PC-3 (cell line): ENCODE data around the gene MAST4. TPM values are rescaled to one million over a fixed set of nuclear protein-coding genes. Genes with fewer than 3 reads are reported as not detected.

ENCODE experiments used
- ATAC-seq: fragments of 200-7000 bp; cut with Tn5 transposase; 2 replicates; pipeline ENCODE4 v1.9.1; 2020; ENCODE audit warnings: mild to moderate bottlenecking, moderate library complexity
- BruUV-seq: library from RNA; stranded (reverse); fragments of 400-500 nt; replicated peaks from 2 replicates; lab custom pipeline; 2021; lab: Mats Ljungman, UMichigan
- CTCF ChIA-PET: fragments of 300-600 bp; sonication (Branson Sonifier 250); formaldehyde crosslinking; loops from one replicate; lab custom pipeline; 2022; ENCODE audit warnings: antibody characterized with exemption; lab: Charles Lee
- POLR2A ChIA-PET: fragments of 300-600 bp; sonication (Branson Sonifier 250); formaldehyde crosslinking; loops from one replicate; lab custom pipeline; 2022; ENCODE audit warnings: antibody characterized with exemption; ENCODE audit not compliant: unreplicated experiment; lab: Charles Lee
- DNase-seq: peaks from one replicate; pipeline ENCODE4 v3.0.0-alpha.2; 2015
- H2AFZ ChIP-seq: fragments of 300-600 bp; sonication (generic); 2 replicates; pipeline ENCODE4 v1.6.0; 2016; ENCODE audit warnings: antibody characterized with exemption, low read length
- H3F3A ChIP-seq: fragments of 300-600 bp; sonication (generic); one replicate; pipeline ENCODE4 v1.6.0; 2017; ENCODE audit warnings: antibody characterized with exemption, low read length, control low read depth, mild to moderate bottlenecking; ENCODE audit not compliant: unreplicated experiment
- H3K27ac ChIP-seq: fragments of 300-600 bp; sonication (generic); 2 replicates; pipeline ENCODE4 v1.5.1; 2016; ENCODE audit warnings: mild to moderate bottlenecking, low read length
- H3K27me3 ChIP-seq: fragments of 300-600 bp; sonication (generic); 2 replicates; pipeline ENCODE4 v1.6.1; 2016; ENCODE audit warnings: low read length, mixed read lengths
- H3K36me3 ChIP-seq: fragments of 300-600 bp; sonication (generic); 2 replicates; pipeline ENCODE4 v1.6.1; 2016; ENCODE audit warnings: low read depth, mixed run types, low read length, mixed read lengths
- H3K4me1 ChIP-seq: fragments of 300-600 bp; sonication (generic); 2 replicates; pipeline ENCODE4 v1.5.1; 2016; ENCODE audit warnings: low read length; ENCODE audit not compliant: insufficient read depth
- H3K4me2 ChIP-seq: fragments of 300-600 bp; sonication (generic); 2 replicates; pipeline ENCODE4 v1.6.0; 2016; ENCODE audit warnings: low read length
- H3K4me3 ChIP-seq: fragments of 300-600 bp; sonication (generic); 2 replicates; pipeline ENCODE4 v1.5.1; 2016; ENCODE audit warnings: mild to moderate bottlenecking, low read length, mixed read lengths
- H3K79me2 ChIP-seq: fragments of 300-600 bp; sonication (generic); 2 replicates; pipeline ENCODE4 v1.6.1; 2017; ENCODE audit warnings: low read length, mixed read lengths
- H3K9ac ChIP-seq: fragments of 300-600 bp; sonication (generic); 2 replicates; pipeline ENCODE4 v1.6.0; 2016; ENCODE audit warnings: mild to moderate bottlenecking, low read length
- H3K9me2 ChIP-seq: fragments of 300-600 bp; sonication (generic); replicated peaks from 2 replicates; pipeline ENCODE4 v1.6.1; 2016; ENCODE audit warnings: mixed run types, low read length, mixed read lengths
- H3K9me3 ChIP-seq: fragments of 300-600 bp; sonication (generic); 2 replicates; pipeline ENCODE4 v1.6.1; 2016; ENCODE audit warnings: low read length, mixed read lengths
- H4K20me1 ChIP-seq: fragments of 300-600 bp; sonication (generic); 2 replicates; pipeline ENCODE4 v1.6.1; 2016; ENCODE audit warnings: low read length, mixed read lengths
- CTCF ChIP-seq: fragments of 300-600 bp; sonication (generic); conservative IDR thresholded peaks from 2 replicates; pipeline ENCODE4 v1.5.1; 2017; ENCODE audit warnings: antibody characterized with exemption, low read depth, mild to moderate bottlenecking, low read length
- EZH2 ChIP-seq: fragments of 300-600 bp; sonication (generic); IDR thresholded peaks from one replicate; pipeline ENCODE4 v1.6.1; 2017; ENCODE audit warnings: antibody characterized with exemption, mild to moderate bottlenecking, low read length; ENCODE audit not compliant: unreplicated experiment
- EZH2phosphoT487 ChIP-seq: fragments of 300-600 bp; sonication (generic); IDR thresholded peaks from 2 replicates; pipeline ENCODE4 v1.6.1; 2018; ENCODE audit warnings: mild to moderate bottlenecking, antibody characterized with exemption, low read length, borderline replicate concordance
- intact Hi-C: fragments of 100-400 bp; cut with micrococcal nuclease; formaldehyde crosslinking; loops from 2 replicates; pipeline ENCODE4 v1.9.0; 2023
- total RNA-seq: library from RNA; depleted of rRNA; stranded (reverse); fragments of >200 nt; gene quantifications from 2 replicates; pipeline ENCODE4 v1.2.3, GENCODE V29; 2014

The MAST4 gene
- total RNA-seq, 1 experiment from 2014 or later: 7.9 TPM

- Histone ChIP-seq H3K9me3 (no peaks in the 10 kb centered on the region), H3K4me2 (no peak overlapping the region), H2AFZ (no peak overlapping the region), H3K79me2 (no peaks in the 10 kb centered on the region), H4K20me1 (no peaks in the 10 kb centered on the region), H3K36me3 (no peaks in the 10 kb centered on the region), H3F3A (no peaks in the 10 kb centered on the region), H3K4me1 (no peaks in the 10 kb centered on the region), H3K4me3 (no peak overlapping the region), H3K27ac (no peak overlapping the region), H3K9ac (no peak overlapping the region), H3K27me3 (peaks cover 5% of the 10 kb centered on the region; the same call in 1 of the 2 replicates), H3K9me2 (no peaks in the 10 kb centered on the region)
- DNase-seq: no peak
- POLR2A ChIA-PET: no interaction called here
- TF ChIP-seq EZH2phosphoT487 (no peak), EZH2 (no peak), CTCF (no peak)
- intact Hi-C loops: no loop called here
- BruUV-seq: no TSS peak
- no peak for ATAC-seq
- CTCF ChIA-PET: no interaction called here
These were observed 7.0 kb downstream of the MAST4 start for GRCh38 chr5:66603164-66603563.

GRCh38 chr5:66603881-66604280 lies 7.7 kb downstream of the MAST4 start:
- no peak overlapping the region for H3K4me2 ChIP-seq
- no peaks in the 10 kb centered on the region for H3K9me3 ChIP-seq
- H3F3A ChIP-seq: no peaks in the 10 kb centered on the region
- intact Hi-C loops: no loop called here
- DNase-seq (no peak), ATAC-seq (no peak)
- BruUV-seq: no TSS peak
- H3K79me2 ChIP-seq: no peaks in the 10 kb centered on the region
- H3K9ac ChIP-seq: no peak overlapping the region
- no peaks in the 10 kb centered on the region for H3K9me2 ChIP-seq
- ChIA-PET CTCF (no interaction called here), POLR2A (no interaction called here)
- no peaks in the 10 kb centered on the region for H3K4me1 ChIP-seq
- no peak overlapping the region for H3K4me3 ChIP-seq
- TF ChIP-seq EZH2phosphoT487: no peak
- no peak for TF ChIP-seq EZH2
- TF ChIP-seq CTCF: no peak
- H4K20me1 ChIP-seq: no peaks in the 10 kb centered on the region
- no peaks in the 10 kb centered on the region for H3K27me3 ChIP-seq
- no peaks in the 10 kb centered on the region for H3K36me3 ChIP-seq
- H3K27ac ChIP-seq: no peak overlapping the region
- no peak overlapping the region for H2AFZ ChIP-seq

- ATAC-seq: no peak
- BruUV-seq: no TSS peak
- POLR2A ChIA-PET: no interaction called here
These were observed 10.5 kb downstream of the MAST4 start for GRCh38 chr5:66606713-66607112.

More at GRCh38 chr5:66606713-66607112, 10.5 kb downstream of the MAST4 start:
- no peak for DNase-seq
- Histone ChIP-seq H3K4me2 (no peak overlapping the region), H2AFZ (no peak overlapping the region), H3K9me3 (no peaks in the 10 kb centered on the region), H3K27ac (no peak overlapping the region), H3K9me2 (no peaks in the 10 kb centered on the region), H3K4me1 (no peaks in the 10 kb centered on the region), H3K4me3 (no peak overlapping the region), H3K79me2 (no peaks in the 10 kb centered on the region), H3K27me3 (no peaks in the 10 kb centered on the region), H3K9ac (no peak overlapping the region), H3K36me3 (no peaks in the 10 kb centered on the region), H4K20me1 (no peaks in the 10 kb centered on the region), H3F3A (no peaks in the 10 kb centered on the region)
- TF ChIP-seq EZH2 (no peak), EZH2phosphoT487 (no peak), CTCF (no peak)
- intact Hi-C loops: no loop called here
- CTCF ChIA-PET: no interaction called here
